ENCODE results near the gene ZNF417.

DNA sequence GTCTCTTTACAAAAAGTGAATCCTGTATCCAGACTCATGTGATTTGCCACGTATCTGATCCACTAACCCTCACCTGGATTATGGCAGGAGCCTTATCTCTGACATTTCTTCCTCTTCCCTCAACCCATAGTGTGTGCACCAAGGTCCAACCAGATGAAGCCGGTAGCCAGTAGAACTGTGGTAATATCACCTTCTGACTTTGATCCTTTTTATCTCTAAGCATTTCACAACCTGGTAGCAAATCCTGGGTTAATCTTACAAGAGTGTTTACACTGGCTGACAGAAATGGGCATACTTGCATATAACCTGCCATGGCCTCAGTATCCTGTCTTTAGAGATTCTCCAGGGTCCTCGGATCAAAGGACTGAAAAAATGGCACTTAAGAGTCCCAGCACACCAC lies 1.9 kb downstream of the ZNF417 start:
- TF ChIP-seq, protein P1, sequence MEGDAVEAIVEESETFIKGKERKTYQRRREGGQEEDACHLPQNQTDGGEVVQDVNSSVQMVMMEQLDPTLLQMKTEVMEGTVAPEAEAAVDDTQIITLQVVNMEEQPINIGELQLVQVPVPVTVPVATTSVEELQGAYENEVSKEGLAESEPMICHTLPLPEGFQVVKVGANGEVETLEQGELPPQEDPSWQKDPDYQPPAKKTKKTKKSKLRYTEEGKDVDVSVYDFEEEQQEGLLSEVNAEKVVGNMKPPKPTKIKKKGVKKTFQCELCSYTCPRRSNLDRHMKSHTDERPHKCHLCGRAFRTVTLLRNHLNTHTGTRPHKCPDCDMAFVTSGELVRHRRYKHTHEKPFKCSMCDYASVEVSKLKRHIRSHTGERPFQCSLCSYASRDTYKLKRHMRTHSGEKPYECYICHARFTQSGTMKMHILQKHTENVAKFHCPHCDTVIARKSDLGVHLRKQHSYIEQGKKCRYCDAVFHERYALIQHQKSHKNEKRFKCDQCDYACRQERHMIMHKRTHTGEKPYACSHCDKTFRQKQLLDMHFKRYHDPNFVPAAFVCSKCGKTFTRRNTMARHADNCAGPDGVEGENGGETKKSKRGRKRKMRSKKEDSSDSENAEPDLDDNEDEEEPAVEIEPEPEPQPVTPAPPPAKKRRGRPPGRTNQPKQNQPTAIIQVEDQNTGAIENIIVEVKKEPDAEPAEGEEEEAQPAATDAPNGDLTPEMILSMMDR (IDR thresholded peaks at IDR 0.05; ENCODE audit: insufficient read depth, low read length, poor library complexity, severe bottlenecking) = no peak
- TF ChIP-seq EZH2phosphoT487 (conservative IDR thresholded peaks at IDR 0.05; ENCODE audit: low read length) = no peak
